Measurements from ENCODE around the gene KCNIP1. TPM values are rescaled to one million over a fixed set of nuclear protein-coding genes. Genes with fewer than 3 reads are reported as not detected.

KCNIP1 gene
- total RNA-seq, 4 donors from 2014 or later = 1.2 to 2.7 TPM; not detected in 2

GRCh38 chr5:170570476-170570875, 66.7 kb downstream of the KCNIP1 start:
- H3K4me3 ChIP-seq = no peak overlapping the region
- in situ Hi-C loops (cut with MboI; ENCODE audit: low pct_ligation_motif_present in 1 of 4, low pct_unique_long_range_greater_than_20kb in 1 of 4, low sequenced_read_pairs in 3 of 4) = no loop called here
- intact Hi-C loops (cut with DNase I; ENCODE audit: low total_unique reads) = no loop called here
- DNase-seq = no peak
- 47% methylated on average over 8 of the region's 8 CpGs; no CpG with 5 or more reads in 1 of the 2 donors for WGBS, 2 donors (ENCODE audit: low coverage in 1 of 2)
- H3K36me3 ChIP-seq = no peaks in the 10 kb centered on the region
- no peaks in the 10 kb centered on the region for H3K4me1 ChIP-seq
- H3K9me3 ChIP-seq = no peaks in the 10 kb centered on the region
- no peak for TF ChIP-seq POLR2A (IDR thresholded peaks at IDR 0.05)
- no peak for TF ChIP-seq EP300 (IDR thresholded peaks at IDR 0.05; ENCODE audit: low read depth)
- no peak for TF ChIP-seq POLR2AphosphoS5 (IDR thresholded peaks at IDR 0.05)
- TF ChIP-seq, protein P1, sequence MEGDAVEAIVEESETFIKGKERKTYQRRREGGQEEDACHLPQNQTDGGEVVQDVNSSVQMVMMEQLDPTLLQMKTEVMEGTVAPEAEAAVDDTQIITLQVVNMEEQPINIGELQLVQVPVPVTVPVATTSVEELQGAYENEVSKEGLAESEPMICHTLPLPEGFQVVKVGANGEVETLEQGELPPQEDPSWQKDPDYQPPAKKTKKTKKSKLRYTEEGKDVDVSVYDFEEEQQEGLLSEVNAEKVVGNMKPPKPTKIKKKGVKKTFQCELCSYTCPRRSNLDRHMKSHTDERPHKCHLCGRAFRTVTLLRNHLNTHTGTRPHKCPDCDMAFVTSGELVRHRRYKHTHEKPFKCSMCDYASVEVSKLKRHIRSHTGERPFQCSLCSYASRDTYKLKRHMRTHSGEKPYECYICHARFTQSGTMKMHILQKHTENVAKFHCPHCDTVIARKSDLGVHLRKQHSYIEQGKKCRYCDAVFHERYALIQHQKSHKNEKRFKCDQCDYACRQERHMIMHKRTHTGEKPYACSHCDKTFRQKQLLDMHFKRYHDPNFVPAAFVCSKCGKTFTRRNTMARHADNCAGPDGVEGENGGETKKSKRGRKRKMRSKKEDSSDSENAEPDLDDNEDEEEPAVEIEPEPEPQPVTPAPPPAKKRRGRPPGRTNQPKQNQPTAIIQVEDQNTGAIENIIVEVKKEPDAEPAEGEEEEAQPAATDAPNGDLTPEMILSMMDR (IDR thresholded peaks at IDR 0.05) = no peak
- peaks cover 9% of the 10 kb centered on the region for H3K27me3 ChIP-seq
- no peak overlapping the region for H3K27ac ChIP-seq

DNA sequence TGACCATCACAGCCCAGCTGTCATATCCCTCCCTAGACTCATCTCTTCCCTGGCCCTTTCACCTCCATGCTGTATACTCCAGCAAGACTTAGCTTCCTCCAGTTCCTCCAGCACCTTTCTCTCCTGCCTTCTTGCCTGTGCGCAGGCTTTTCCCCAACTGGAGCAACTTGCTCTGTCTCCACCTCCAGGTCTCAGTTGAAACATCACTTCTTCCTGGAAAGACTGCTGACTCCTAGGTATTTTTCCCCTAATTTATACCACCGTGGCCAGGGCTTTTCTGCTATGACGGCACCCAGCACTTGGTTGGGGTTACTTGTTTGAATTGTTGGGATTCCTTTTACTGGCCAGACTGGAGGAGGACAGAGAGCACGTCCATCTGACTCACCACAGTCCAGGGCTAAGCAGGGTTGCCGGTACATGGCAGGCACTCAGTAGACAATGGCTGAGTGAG, 67.5 kb downstream of the KCNIP1 start:
- no peak for TF ChIP-seq POLR2AphosphoS5 (IDR thresholded peaks at IDR 0.05)
- TF ChIP-seq, protein P1 (IDR thresholded peaks at IDR 0.05) = no peak
- no peak for TF ChIP-seq EP300 (IDR thresholded peaks at IDR 0.05; ENCODE audit: low read depth)
- no peak for TF ChIP-seq POLR2A (IDR thresholded peaks at IDR 0.05)
- no peak for DNase-seq
- peaks cover 9% of the 10 kb centered on the region for H3K27me3 ChIP-seq
- H3K36me3 ChIP-seq = no peaks in the 10 kb centered on the region
- H3K4me3 ChIP-seq = no peak overlapping the region
- WGBS, 2 donors (ENCODE audit: low coverage in 1 of 2) = 43 to 83% methylated on average over 1 to 5 of the region's 5 CpGs
- intact Hi-C loops (cut with DNase I; ENCODE audit: low total_unique reads) (no loop called here), in situ Hi-C loops (cut with MboI; ENCODE audit: low pct_ligation_motif_present in 1 of 4, low pct_unique_long_range_greater_than_20kb in 1 of 4, low sequenced_read_pairs in 3 of 4) (no loop called here)
- no peaks in the 10 kb centered on the region for H3K4me1 ChIP-seq
- H3K27ac ChIP-seq = no peak overlapping the region
- no peaks in the 10 kb centered on the region for H3K9me3 ChIP-seq

- Histone ChIP-seq H3K4me3 (no peak overlapping the region), H3K27me3 (peaks cover 9% of the 10 kb centered on the region), H3K4me1 (no peaks in the 10 kb centered on the region), H3K9me3 (no peaks in the 10 kb centered on the region), H3K36me3 (no peaks in the 10 kb centered on the region), H3K27ac (no peak overlapping the region)
- WGBS, 2 donors (ENCODE audit: low coverage in 1 of 2) = 38 to 56% methylated on average over 7 to 16 of the region's 16 CpGs
- in situ Hi-C loops (cut with MboI; ENCODE audit: low pct_ligation_motif_present in 1 of 4, low pct_unique_long_range_greater_than_20kb in 1 of 4, low sequenced_read_pairs in 3 of 4) = no loop called here
- TF ChIP-seq POLR2A (IDR thresholded peaks at IDR 0.05) (no peak), POLR2AphosphoS5 (IDR thresholded peaks at IDR 0.05) (no peak), EP300 (IDR thresholded peaks at IDR 0.05; ENCODE audit: low read depth) (no peak)
- TF ChIP-seq, protein P1 (IDR thresholded peaks at IDR 0.05) = no peak
- no peak for DNase-seq
- intact Hi-C loops (cut with DNase I; ENCODE audit: low total_unique reads) = no loop called here
These were observed 68.3 kb downstream of the KCNIP1 start for GRCh38 chr5:170571875-170572852.

DNA sequence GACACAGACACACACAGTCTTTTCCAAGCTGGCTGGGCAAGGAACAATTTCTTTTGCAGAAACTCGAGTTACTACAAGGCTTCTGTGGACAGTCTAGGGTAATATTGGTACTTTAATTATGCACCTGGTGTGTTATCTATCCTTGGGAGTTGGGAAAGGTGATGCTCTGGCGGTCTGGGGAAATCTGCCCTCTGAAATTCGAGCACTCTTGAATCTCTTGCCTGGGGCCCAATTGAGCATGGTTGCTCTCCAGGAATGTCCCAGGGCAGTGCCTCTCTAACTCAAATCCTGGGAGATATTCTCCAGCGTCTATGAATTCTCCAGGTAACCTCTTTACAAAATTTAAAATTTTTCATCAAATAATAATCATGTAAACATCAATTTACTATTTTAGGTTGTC, 69.3 kb downstream of the KCNIP1 start:
- Histone ChIP-seq H3K36me3 (no peaks in the 10 kb centered on the region), H3K27ac (no peak overlapping the region), H3K4me3 (no peak overlapping the region), H3K27me3 (peaks cover 9% of the 10 kb centered on the region), H3K9me3 (no peaks in the 10 kb centered on the region), H3K4me1 (no peaks in the 10 kb centered on the region)
- no peak for TF ChIP-seq EP300 (IDR thresholded peaks at IDR 0.05; ENCODE audit: low read depth)
- TF ChIP-seq POLR2AphosphoS5 (IDR thresholded peaks at IDR 0.05) = no peak
- no peak for TF ChIP-seq POLR2A (IDR thresholded peaks at IDR 0.05)
- TF ChIP-seq, protein P1 (IDR thresholded peaks at IDR 0.05) = no peak
- in situ Hi-C loops (cut with MboI; ENCODE audit: low pct_ligation_motif_present in 1 of 4, low pct_unique_long_range_greater_than_20kb in 1 of 4, low sequenced_read_pairs in 3 of 4) = no loop called here
- intact Hi-C loops (cut with DNase I; ENCODE audit: low total_unique reads) = no loop called here
- WGBS, 2 donors (ENCODE audit: low coverage in 1 of 2) = 51% methylated on average over 4 of the region's 4 CpGs; no CpG with 5 or more reads in 1 of the 2 donors
- DNase-seq = no peak

Data from transverse colon (tissue), 4 donors.